Brain microvascular endothelial cell (primary cell): ENCODE measurements around the gene KIF7.
"Not testable (repeated sequence)": the region's sequence is repeated elsewhere in the genome, so short reads cannot be mapped to it uniquely, and the experiment has no call there.

Experiments used
- DNase-seq: peaks from one replicate; pipeline ENCODE4 v3.0.0-alpha.2; 2020
- H3K27ac ChIP-seq: fragments of 250-450 bp; sonication (Bioruptor Pico); 2 replicates; pipeline ENCODE4 v1.5.1; 2020; ENCODE audit warnings: mild to moderate bottlenecking, moderate library complexity
- H3K27me3 ChIP-seq: fragments of 250-450 bp; sonication (Bioruptor Pico); replicated peaks from 2 replicates; pipeline ENCODE4 v1.5.1; 2020; ENCODE audit warnings: mild to moderate bottlenecking
- H3K36me3 ChIP-seq: fragments of 250-450 bp; sonication (Bioruptor Pico); replicated peaks from 2 replicates; pipeline ENCODE4 v1.5.1; 2020; ENCODE audit warnings: mild to moderate bottlenecking
- H3K4me3 ChIP-seq: 2 replicates; pipeline ENCODE4 v1.5.1; 2011; ENCODE audit warnings: low read depth, mild to moderate bottlenecking, control low read depth, low read length, moderate library complexity
- CTCF ChIP-seq: IDR thresholded peaks from 2 replicates; pipeline ENCODE4 v1.5.1; 2011; ENCODE audit warnings: low read depth, mild to moderate bottlenecking, moderate library complexity, low read length, control low read depth, inconsistent platforms; ENCODE audit errors: missing control alignments
- in situ Hi-C: cut with HindIII; loops from 2 replicates; pipeline ENCODE4 v1.10.0; 2017; ENCODE audit warnings: low sequenced_read_pairs, low pct_ligation_motif_present

Gene KIF7

GRCh38 chr15:89690276-89691218 is 35.3 kb upstream of the KIF7 start, which contains the start of the genes PEX11A and WDR93:
TSS of gene PEX11A (minus strand) at chr15:89690754. CDS start at chr15:89690632, 122 bp downstream.
TSS of gene WDR93 (plus strand) at chr15:89690811. CDS start at chr15:89701747, 10,936 bp downstream.
- peak; percentile 49 for DNase-seq
- no peaks in the 10 kb centered on the region for H3K27me3 ChIP-seq
- in situ Hi-C loops: no loop called here
- no peaks in the 10 kb centered on the region for H3K36me3 ChIP-seq
- TF ChIP-seq CTCF: no peak
- no peak within 1 kb of the TSS for H3K27ac ChIP-seq
- H3K4me3 ChIP-seq: peak within 1 kb of the TSS; percentile 87

- DNase-seq, in situ Hi-C loops, H3K36me3 ChIP-seq, H3K27me3 ChIP-seq, H3K27ac ChIP-seq: not testable (repeated sequence)
- peak overlapping the region; percentile 87 for H3K4me3 ChIP-seq
Measured at GRCh38 chr15:89689930-89690275, 34.6 kb upstream of the KIF7 start.

GRCh38 chr15:89686522-89686921 is 31.3 kb upstream of the KIF7 start:
- no peak overlapping the region for H3K27ac ChIP-seq
- no peak overlapping the region for H3K4me3 ChIP-seq
- H3K36me3 ChIP-seq: no peaks in the 10 kb centered on the region
- in situ Hi-C loops: no loop called here
- no peaks in the 10 kb centered on the region for H3K27me3 ChIP-seq
- DNase-seq: no peak
- TF ChIP-seq CTCF: no peak

GRCh38 chr15:89685995-89686394 is 30.7 kb upstream of the KIF7 start:
- Histone ChIP-seq H3K27ac (no peak overlapping the region), H3K27me3 (no peaks in the 10 kb centered on the region), H3K36me3 (no peaks in the 10 kb centered on the region), H3K4me3 (no peak overlapping the region)
- no peak for DNase-seq
- in situ Hi-C loops: no loop called here
- TF ChIP-seq CTCF: no peak

- no peak for TF ChIP-seq CTCF
- no peak overlapping the region for H3K4me3 ChIP-seq
- H3K27me3 ChIP-seq: no peaks in the 10 kb centered on the region
- in situ Hi-C loops: no loop called here
- H3K36me3 ChIP-seq: no peaks in the 10 kb centered on the region
- no peak for DNase-seq
- no peak overlapping the region for H3K27ac ChIP-seq
Measured at GRCh38 chr15:89681146-89681545, 25.9 kb upstream of the KIF7 start.

- Histone ChIP-seq H3K27ac (no peak overlapping the region), H3K27me3 (no peaks in the 10 kb centered on the region), H3K4me3 (no peak overlapping the region), H3K36me3 (no peaks in the 10 kb centered on the region)
- no peak for TF ChIP-seq CTCF
- no peak for DNase-seq
- in situ Hi-C loops: no loop called here
Measured at GRCh38 chr15:89680282-89680873, 25.1 kb upstream of the KIF7 start.
